OCI-LY7 (cell line): ENCODE measurements around the gene MAB21L2.

ENCODE experiments used
- CTCF ChIP-seq: fragments of 200-600 bp; sonication (generic); conservative IDR thresholded peaks from 2 replicates; pipeline ENCODE4 v1.5.1; 2014; ENCODE audit warnings: mild to moderate bottlenecking, antibody characterized with exemption, low read length, moderate library complexity, mixed read lengths
- EZH2phosphoT487 ChIP-seq: fragments of 200-600 bp; sonication (generic); IDR thresholded peaks from 2 replicates; pipeline ENCODE4 v1.6.1; 2018; ENCODE audit warnings: low read depth, borderline replicate concordance, mild to moderate bottlenecking, mixed run types, antibody characterized with exemption, low read length, moderate library complexity, mixed read lengths

DNA sequence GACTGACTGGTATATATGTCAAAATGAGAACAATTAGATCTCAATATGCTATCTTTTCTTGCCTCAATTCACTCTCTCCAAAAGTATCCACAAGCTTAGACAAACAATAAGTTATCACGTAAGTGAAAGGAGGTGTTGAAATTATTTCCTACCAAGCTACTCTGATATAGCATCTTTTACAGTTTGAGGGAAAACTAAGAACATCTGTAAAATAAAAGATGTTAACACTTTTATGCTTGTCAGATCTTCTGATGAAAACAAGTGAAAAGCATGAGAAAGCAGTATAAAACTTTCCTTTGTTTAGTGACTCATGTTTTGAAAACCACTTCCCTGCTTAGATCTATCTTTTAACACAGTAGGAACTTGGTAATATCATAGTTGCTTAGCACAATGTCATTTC is 8.4 kb upstream of the MAB21L2 start:
- no peak for TF ChIP-seq CTCF
- no peak for TF ChIP-seq EZH2phosphoT487
